Measurements from ENCODE around the gene BCAS3.
"Not testable (repeated sequence)": the region's sequence is repeated elsewhere in the genome, so short reads cannot be mapped to it uniquely, and the experiment has no call there.

BCAS3 gene

DNA sequence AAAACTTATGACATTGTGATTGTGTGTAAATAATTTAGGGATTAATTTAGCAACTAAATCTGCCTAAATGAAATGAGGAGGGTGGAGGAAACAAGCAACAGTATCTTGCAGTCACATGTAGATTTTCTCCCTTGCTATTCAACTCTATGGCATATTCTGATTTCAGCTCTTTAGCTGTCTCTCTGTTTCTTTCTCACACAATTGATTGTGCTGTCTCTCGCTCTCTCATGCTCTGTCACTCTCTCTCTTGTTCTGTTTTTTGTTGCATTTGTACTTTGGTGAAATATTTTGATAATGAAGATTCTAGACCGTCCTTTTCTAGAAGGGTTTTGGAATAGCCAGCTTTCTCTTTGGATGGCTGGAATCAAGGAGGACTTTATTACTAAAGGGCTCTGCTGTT is 70.6 kb downstream of the BCAS3 start:
- DNase-seq: no peak

GRCh38 chr17:60749050-60749449 is 71.4 kb downstream of the BCAS3 start:
- DNase-seq: no peak

DNA sequence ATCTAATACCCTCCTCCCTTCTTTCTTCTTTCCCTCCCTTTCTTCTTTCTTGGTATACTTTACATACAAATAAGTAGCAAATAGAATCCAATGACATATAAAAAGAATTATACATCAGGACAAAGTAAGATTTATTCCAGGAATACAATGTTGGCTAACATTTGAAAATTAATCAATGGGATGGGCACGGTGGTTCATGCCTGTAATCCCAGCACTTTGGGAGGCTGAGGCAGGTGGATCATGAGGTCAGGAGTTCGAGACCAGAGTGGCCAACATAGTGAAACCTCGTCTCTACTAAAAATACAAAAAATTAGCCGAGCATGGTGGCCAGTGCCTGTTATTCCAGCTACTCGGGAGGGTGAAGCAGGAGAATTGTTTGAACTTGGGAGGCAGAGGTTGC is 72.1 kb downstream of the BCAS3 start:
- no peak for DNase-seq

- DNase-seq: peak; percentile 10 to 34 (median 32)
Observed at GRCh38 chr17:60750640-60751039, 73.0 kb downstream of the BCAS3 start.

GRCh38 chr17:60751884-60752283 is 74.2 kb downstream of the BCAS3 start:
- DNase-seq: no peak

DNA sequence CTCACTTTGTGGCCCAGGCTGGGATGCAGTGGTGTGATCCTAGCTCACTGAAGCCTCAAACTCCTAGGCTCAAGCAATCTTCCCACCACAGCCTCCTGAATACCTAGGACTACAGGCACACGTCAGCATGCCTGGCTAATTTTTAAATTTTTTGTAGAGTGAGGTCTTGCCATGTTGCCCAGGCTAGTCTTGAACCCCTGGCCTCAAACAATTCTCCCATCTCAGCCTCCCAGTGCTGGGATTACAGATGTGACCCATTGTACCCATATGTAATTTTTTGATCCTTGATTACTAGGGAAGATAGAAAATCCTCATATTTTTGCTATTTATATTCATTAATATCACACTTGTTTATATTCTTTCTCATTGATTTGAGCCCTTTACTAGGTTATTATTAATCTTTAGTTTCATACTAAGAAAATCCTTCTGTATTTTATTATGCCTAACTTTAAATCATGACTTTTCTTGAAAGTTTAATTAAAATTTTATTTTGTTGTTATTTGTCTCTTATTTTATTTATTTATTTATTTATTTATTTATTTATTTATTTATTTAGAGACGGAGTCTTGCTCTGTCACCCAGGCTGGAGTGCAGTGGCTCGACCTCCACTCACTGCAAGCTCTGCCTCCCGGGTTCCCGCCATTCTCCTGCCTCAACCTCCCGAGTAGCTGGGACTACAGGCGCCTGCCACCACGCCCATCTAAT is 75.4 kb downstream of the BCAS3 start:
- DNase-seq: no peak

DNA sequence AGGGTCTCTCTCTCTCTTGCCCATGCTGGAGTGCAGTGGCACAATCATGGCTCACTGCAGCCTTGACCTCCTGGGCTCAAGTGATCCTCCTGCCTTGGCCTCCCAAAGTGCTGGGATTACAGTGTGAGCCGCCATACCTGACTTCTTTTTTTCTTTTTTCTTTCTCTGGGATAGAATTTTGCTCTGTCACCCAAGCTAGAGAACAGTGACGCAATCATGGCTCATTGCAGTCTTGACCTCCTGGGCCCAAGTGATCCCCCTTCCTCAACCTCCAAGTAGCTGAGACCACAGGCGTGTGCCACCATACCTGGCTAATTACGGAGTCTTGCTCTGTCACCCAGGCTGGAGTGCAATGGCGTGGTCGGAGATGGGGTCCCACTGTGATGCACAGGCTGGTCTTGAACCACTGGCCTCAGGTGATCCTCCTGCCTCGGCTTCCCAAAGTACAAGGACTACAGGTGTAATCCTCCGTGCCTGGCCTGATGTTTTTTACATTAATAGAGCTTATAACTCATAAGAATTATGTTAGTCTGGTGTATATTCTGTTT is 76.5 kb downstream of the BCAS3 start:
- no peak for DNase-seq

DNA sequence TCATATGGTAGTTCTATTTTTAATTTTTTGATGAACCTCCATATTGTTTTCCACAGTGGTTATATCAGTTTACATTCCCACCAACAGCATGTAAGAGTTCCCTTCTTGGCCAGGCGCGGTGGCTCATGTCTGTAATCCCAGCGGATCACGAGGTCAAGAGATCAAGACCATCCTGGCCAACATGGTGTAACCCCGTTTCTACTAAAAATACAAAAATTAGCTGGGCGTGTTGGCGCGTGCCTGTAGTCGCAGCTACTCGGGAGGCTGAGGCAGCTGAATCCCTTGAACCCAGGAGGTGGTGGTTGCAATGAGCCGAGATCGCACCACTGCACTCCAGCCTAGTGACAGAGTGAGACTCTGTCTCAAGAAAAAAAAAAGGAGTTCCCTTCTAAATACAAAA is 79.1 kb downstream of the BCAS3 start:
- DNase-seq: not testable (repeated sequence)

DNA sequence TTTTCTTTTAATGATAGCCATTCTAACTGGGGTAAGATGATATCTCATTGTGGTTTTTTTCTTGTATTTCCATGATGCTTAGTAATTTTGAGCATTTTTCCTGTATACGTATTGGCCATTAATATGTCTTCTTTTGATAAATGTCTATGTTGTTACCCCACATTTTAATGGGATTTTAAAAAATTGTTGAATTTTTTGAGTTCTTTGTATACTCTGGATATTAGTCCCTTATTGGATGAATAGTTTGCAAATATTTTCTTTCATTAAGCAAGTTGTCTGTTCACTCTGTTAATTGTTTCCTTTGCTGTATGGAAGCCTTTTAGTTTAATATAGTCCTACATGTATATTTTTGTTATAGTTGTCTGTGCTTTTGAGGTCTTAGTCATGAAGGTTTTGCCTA is 79.8 kb downstream of the BCAS3 start:
- DNase-seq: no peak

GRCh38 chr17:60759756-60760155 is 82.1 kb downstream of the BCAS3 start:
- no peak for DNase-seq

DNA sequence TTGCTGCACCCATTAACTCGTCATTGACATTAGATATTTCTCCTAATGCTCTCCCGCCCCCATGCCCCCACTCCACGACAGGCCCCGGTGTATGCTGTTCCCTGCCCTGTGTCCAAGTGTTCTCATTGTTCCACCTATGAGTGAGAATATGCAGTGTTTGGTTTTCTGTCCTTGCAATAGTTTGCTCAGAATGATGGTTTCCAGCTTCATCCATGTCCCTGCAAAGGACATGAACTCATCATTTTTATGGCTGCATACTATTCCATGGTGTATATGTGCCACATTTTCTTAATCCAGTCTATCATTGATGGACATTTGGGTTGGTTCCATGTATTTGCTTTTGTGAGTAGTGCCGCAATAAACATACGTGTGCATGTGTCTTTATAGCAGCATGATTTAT is 83.7 kb downstream of the BCAS3 start:
- DNase-seq: not testable (repeated sequence)

GRCh38 chr17:60766778-60767190 is 89.1 kb downstream of the BCAS3 start:
- no peak for DNase-seq

- no peak for DNase-seq
Observed at GRCh38 chr17:60767744-60768308, 90.2 kb downstream of the BCAS3 start.

DNA sequence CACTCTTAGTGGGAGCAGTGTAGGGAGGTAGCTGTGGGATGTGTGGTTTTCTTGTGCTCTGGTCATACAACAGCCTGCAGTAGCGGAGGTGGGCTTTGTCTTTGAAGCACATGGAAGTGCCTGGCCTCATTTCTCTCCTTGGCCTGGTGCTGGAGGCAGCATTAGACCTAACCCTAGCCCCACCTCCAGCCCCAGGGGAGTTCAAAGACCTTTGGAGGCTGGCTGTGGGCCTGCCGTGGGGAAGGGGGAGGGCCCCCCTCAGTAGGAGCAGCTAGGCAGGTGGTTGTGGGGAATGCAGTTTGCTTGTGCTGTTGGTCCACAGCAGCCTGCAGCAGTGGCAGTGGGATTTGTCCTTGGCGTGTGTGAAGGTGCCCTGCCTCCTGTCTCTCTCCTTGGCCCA is 91.7 kb downstream of the BCAS3 start:
- no peak for DNase-seq

GRCh38 chr17:60770946-60771422 is 93.3 kb downstream of the BCAS3 start:
- no peak for DNase-seq

DNA sequence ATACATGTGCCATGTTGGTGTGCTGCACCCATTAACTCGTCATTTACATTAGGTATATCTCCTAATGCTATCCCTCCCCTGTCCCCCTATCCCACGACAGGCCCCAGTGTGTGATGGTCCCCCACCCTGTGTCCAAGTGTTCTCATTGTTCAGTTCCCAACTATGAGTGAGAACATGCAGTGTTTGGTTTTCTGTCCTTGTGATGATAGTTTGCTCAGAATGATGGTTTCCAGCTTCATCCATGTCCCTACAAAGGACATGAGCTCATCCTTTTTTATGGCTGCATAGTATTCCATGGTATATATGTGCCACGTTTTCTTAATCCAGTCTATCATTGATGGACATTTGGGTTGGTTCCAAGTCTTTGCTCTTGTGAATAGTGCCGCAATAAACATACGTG is 94.0 kb downstream of the BCAS3 start:
- not testable (repeated sequence) for DNase-seq

DNA sequence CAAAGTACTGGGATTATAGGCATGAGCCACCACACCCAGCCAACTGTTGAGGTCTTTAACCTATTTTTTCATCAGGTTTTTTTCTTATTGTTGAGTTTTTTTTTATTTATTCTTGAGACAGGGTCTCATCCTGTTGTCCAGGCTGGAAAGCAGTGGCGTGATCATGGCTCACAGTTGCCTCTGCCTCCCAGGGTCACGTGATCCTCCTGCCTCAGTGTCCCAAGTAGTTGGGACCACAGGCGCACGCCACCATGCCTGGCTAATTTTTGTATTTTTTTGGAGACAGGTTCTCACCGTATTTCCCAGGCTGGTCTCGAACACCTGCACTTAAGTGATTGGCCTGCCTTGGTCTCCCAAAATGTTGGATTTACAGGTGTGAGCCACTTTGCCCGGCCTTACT is 95.9 kb downstream of the BCAS3 start:
- no peak for DNase-seq

DNA sequence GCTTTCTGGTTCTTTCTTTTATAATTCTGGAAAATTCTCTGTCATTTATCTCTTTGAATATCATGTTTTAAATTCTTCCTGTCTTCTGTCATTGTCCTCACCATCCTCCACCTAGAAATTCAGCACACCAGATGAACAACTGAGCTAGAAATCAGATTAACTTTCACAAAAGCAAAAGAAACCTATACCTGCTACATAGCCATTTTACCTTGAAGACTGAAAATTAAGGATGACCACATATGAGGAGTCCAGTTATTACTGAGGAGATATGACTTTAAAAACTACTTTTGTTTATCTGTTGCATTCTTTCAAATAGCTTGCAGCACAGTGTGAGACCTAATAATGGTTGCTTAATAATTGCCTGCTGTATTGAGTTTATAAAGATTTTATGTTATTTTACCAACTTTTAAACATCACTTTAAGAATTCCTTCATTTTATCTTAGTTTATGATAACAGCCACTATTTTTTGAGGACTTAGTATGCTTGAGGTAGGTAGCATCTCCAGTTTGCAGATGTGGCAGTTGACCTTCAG is 104.3 kb downstream of the BCAS3 start:
- DNase-seq: no peak

- no peak for DNase-seq
Observed at GRCh38 chr17:60782742-60783141, 105.1 kb downstream of the BCAS3 start.

GRCh38 chr17:60790205-60790604 is 112.6 kb downstream of the BCAS3 start:
- DNase-seq: no peak

GRCh38 chr17:60792250-60792898 is 114.7 kb downstream of the BCAS3 start:
- DNase-seq: peak in 2 of 3 donors; percentile 8 to 10

GRCh38 chr17:60798576-60798975 is 120.9 kb downstream of the BCAS3 start:
- DNase-seq: no peak

- DNase-seq: no peak
Observed at GRCh38 chr17:60802377-60802776, 124.7 kb downstream of the BCAS3 start.

DNA sequence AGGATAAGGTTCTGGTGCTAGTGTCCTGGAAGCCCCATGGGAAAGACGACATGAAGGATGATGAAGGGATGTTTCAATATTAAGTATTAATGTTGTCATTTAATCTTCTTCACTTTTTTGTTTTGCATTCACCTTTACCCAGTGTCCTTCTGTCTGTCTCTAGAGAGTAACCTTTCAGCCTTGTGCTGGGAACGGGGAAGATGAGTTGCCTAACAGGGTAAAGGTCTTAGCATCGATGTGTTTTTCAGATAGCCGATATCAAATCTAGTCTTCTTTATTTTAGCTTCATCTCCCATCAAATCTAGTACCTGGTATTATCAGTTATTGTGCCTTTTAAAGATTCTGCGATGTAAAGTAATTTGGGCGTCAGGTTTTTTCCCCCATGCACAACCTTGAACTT is 125.4 kb downstream of the BCAS3 start:
- no peak for DNase-seq

Measured in suppressor macrophage treated with lipopolysaccharide for 1 hour (primary cell).